HL-60 (cell line): Measurements from ENCODE around the gene SOAT2.

Experiments used
- DNase-seq, 2 experiments: peaks; one replicate each; pipeline ENCODE4 v3.0.0-alpha.2; 2010 to 2020; ENCODE audit warnings: low read depth in 1 of 2, low spot score in 1 of 2
- H3K27ac ChIP-seq: fragments of 250-450 bp; sonication (Bioruptor Pico); replicated peaks from 2 replicates; pipeline ENCODE4 v1.5.1; 2020; ENCODE audit warnings: mild to moderate bottlenecking, moderate library complexity
- H3K27me3 ChIP-seq: fragments of 250-450 bp; sonication (Bioruptor Pico); 2 replicates; pipeline ENCODE4 v1.5.1; 2021; ENCODE audit warnings: mild to moderate bottlenecking, moderate library complexity; ENCODE audit not compliant: insufficient read depth, poor library complexity, severe bottlenecking
- H3K4me3 ChIP-seq: replicated peaks from 2 replicates; pipeline ENCODE4 v1.5.1; 2011; ENCODE audit warnings: mild to moderate bottlenecking, control low read depth, low read length; ENCODE audit not compliant: insufficient read depth
- CTCF ChIP-seq: IDR thresholded peaks from one replicate; pipeline ENCODE4 v1.5.1; 2011; ENCODE audit warnings: low read length, control low read depth, inconsistent platforms; ENCODE audit not compliant: insufficient read depth
- GABPA ChIP-seq: IDR thresholded peaks from 2 replicates; pipeline ENCODE4 v1.6.1; 2012; ENCODE audit warnings: low read depth
- POLR2AphosphoS5 ChIP-seq: IDR thresholded peaks from 2 replicates; pipeline ENCODE4 v1.6.1; 2012; ENCODE audit warnings: low read depth
- SPI1 ChIP-seq: IDR thresholded peaks from 2 replicates; pipeline ENCODE4 v1.6.1; 2012; ENCODE audit warnings: low read depth, mild to moderate bottlenecking, borderline replicate concordance
- TF ChIP-seq, protein P1 (sequence below): IDR thresholded peaks from 2 replicates; pipeline ENCODE4 v1.6.1; 2012; ENCODE audit warnings: low read depth; ENCODE audit not compliant: insufficient replicate concordance

Gene SOAT2

DNA sequence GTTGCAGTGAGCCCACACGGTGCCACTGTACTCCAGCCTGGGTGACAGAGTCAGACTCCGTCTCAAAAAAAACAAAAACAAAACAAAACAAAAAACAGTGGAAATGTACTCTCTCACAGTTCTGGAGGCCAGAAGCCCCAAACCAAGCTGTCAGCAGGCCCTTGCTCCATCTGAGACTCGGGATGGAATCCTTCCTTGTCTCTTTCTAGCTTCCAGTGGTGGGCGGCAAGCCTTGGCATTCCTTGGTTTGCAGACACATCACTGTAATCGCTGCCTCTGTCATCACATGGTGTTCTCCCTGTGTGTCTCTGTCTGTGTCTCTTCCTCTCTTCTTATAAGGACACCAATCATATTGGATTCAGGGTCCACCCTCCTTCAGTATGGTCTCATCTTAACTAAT, 47.0 kb upstream of the SOAT2 start:
- no peak for DNase-seq
- H3K27ac ChIP-seq, result no peak overlapping the region
- TF ChIP-seq GABPA (no peak), CTCF (no peak), POLR2AphosphoS5 (no peak)
- TF ChIP-seq, protein P1, sequence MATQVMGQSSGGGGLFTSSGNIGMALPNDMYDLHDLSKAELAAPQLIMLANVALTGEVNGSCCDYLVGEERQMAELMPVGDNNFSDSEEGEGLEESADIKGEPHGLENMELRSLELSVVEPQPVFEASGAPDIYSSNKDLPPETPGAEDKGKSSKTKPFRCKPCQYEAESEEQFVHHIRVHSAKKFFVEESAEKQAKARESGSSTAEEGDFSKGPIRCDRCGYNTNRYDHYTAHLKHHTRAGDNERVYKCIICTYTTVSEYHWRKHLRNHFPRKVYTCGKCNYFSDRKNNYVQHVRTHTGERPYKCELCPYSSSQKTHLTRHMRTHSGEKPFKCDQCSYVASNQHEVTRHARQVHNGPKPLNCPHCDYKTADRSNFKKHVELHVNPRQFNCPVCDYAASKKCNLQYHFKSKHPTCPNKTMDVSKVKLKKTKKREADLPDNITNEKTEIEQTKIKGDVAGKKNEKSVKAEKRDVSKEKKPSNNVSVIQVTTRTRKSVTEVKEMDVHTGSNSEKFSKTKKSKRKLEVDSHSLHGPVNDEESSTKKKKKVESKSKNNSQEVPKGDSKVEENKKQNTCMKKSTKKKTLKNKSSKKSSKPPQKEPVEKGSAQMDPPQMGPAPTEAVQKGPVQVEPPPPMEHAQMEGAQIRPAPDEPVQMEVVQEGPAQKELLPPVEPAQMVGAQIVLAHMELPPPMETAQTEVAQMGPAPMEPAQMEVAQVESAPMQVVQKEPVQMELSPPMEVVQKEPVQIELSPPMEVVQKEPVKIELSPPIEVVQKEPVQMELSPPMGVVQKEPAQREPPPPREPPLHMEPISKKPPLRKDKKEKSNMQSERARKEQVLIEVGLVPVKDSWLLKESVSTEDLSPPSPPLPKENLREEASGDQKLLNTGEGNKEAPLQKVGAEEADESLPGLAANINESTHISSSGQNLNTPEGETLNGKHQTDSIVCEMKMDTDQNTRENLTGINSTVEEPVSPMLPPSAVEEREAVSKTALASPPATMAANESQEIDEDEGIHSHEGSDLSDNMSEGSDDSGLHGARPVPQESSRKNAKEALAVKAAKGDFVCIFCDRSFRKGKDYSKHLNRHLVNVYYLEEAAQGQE, result no peak
- H3K4me3 ChIP-seq, result no peak overlapping the region
- peaks cover 11% of the 10 kb centered on the region for H3K27me3 ChIP-seq

- H3K27ac ChIP-seq, result no peak overlapping the region
- peaks cover 11% of the 10 kb centered on the region for H3K27me3 ChIP-seq
- no peak for TF ChIP-seq POLR2AphosphoS5
- TF ChIP-seq SPI1, result no peak
- TF ChIP-seq GABPA, result no peak
- TF ChIP-seq, protein P1, result no peak
- no peak for TF ChIP-seq CTCF
- DNase-seq, result no peak
- no peak overlapping the region for H3K4me3 ChIP-seq
Measured at GRCh38 chr12:53056901-53057300, 46.4 kb upstream of the SOAT2 start.

DNA sequence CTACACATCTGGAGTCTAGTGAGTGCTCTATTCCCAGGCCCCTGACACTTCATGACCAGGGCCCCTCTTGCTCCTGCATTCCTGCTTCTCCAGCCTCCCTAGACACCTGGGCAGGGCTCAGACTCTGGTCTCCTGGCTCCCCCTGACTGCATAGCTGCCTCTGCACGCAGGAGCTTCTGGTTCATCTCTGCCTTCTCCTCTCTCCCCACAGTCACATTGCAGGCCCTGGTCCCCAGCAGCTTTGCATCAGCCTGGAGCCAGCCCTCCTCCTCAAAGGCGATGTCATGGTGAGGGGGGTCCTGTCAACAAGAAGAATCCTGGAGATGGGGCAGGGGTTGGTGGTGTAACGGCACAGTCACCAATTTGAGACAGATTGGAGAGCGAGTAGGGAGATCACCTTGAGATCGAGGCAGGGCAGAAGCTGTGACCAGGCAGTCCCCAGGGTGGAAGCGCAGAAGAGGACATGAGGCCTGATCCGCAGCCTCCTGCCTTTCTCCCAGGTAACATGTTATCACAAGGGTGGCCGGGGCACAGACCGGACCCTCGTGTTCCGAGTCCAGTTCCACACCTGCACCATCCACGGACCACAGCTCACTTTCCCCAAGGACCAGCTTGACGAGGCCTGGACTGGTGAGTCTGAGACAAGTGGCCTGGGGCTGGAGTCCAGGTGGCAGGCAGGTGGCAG, 45.3 kb upstream of the SOAT2 start:
- no peak for DNase-seq
- Histone ChIP-seq H3K27ac (no peak overlapping the region), H3K4me3 (no peak overlapping the region), H3K27me3 (peaks cover 11% of the 10 kb centered on the region)
- TF ChIP-seq POLR2AphosphoS5 (no peak), SPI1 (no peak), GABPA (no peak), CTCF (no peak)
- TF ChIP-seq, protein P1, result no peak
